A549 treated with AZD2906 at 1 μM for 4 hours (cell line): ENCODE results near the gene AUTS2. TPM values are rescaled to one million over a fixed set of nuclear protein-coding genes. Genes with fewer than 3 reads are reported as not detected.

ENCODE experiments used
- total RNA-seq: library from RNA; stranded (reverse); fragments of 200-300 nt; extraction: Qiagen RNA extraction; gene quantifications from 5 replicates; pipeline ENCODE4 v1.2.3, GENCODE V29; 2022

Gene AUTS2
- 3.1 to 4.1 TPM (median 3.8 TPM) in 5 replicates for total RNA-seq

DNA sequence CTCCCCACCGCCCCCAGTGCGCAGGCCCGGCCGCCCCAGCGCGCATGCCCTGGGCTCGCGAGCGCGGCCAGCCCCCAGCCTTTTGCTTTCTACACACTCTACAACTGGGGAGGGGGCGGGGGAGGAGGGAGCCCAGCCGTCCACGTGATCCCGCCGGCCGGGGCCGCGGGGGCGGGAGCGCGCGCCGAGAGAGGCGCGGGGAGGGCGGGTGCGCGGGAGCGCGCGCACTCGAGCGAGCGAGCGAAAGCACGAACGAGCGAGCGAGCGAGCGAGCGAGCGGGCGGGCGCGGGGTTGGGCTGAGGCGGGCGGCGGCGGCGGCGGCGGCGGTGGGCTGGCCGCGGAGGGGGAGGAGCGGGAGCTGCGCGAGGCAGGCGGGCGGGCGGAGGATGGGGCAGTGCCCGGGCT, at the start of gene AUTS2:
TSS of gene AUTS2 (plus strand) at position 395 of the 406 bp plus-strand sequence. CDS start 1,179 bp downstream, outside the sequence.

